Measurements from ENCODE around the gene KIF26B.

Gene KIF26B

GRCh38 chr1:245698116-245698515 lies 543.3 kb downstream of the KIF26B start:
- no peak overlapping the region for H3K4me3 ChIP-seq (ENCODE audit: low read depth, low read length)
- no peak for DNase-seq
- in situ Hi-C loops (cut with HindIII; ENCODE audit: low pct_ligation_motif_present, low sequenced_read_pairs), result no loop called here
- H3K27me3 ChIP-seq (replicated peaks), result no peaks in the 10 kb centered on the region
- H3K36me3 ChIP-seq (replicated peaks), result no peaks in the 10 kb centered on the region
- no peak overlapping the region for H3K27ac ChIP-seq
- TF ChIP-seq CTCF (IDR thresholded peaks at IDR 0.05; ENCODE audit: low read depth, low read length, missing control alignments), result no peak

- no peak for DNase-seq
- in situ Hi-C loops (cut with HindIII; ENCODE audit: low pct_ligation_motif_present, low sequenced_read_pairs), result no loop called here
- TF ChIP-seq CTCF (IDR thresholded peaks at IDR 0.05; ENCODE audit: low read depth, low read length, missing control alignments), result no peak
- Histone ChIP-seq H3K27me3 (replicated peaks) (no peaks in the 10 kb centered on the region), H3K36me3 (replicated peaks) (no peaks in the 10 kb centered on the region), H3K27ac (no peak overlapping the region), H3K4me3 (ENCODE audit: low read depth, low read length) (no peak overlapping the region)
Measured at GRCh38 chr1:245698860-245699259, 544.1 kb downstream of the KIF26B start.

- in situ Hi-C loops (cut with HindIII; ENCODE audit: low pct_ligation_motif_present, low sequenced_read_pairs), result no loop called here
- Histone ChIP-seq H3K4me3 (ENCODE audit: low read depth, low read length) (no peak overlapping the region), H3K36me3 (replicated peaks) (no peaks in the 10 kb centered on the region), H3K27ac (no peak overlapping the region), H3K27me3 (replicated peaks) (no peaks in the 10 kb centered on the region)
- TF ChIP-seq CTCF (IDR thresholded peaks at IDR 0.05; ENCODE audit: low read depth, low read length, missing control alignments), result no peak
- no peak for DNase-seq
Measured at GRCh38 chr1:245700631-245701030, 545.8 kb downstream of the KIF26B start.

- no peak for DNase-seq
- Histone ChIP-seq H3K27me3 (replicated peaks) (no peaks in the 10 kb centered on the region), H3K27ac (no peak overlapping the region), H3K4me3 (ENCODE audit: low read depth, low read length) (no peak overlapping the region), H3K36me3 (replicated peaks) (no peaks in the 10 kb centered on the region)
- no peak for TF ChIP-seq CTCF (IDR thresholded peaks at IDR 0.05; ENCODE audit: low read depth, low read length, missing control alignments)
- in situ Hi-C loops (cut with HindIII; ENCODE audit: low pct_ligation_motif_present, low sequenced_read_pairs), result no loop called here
Measured at GRCh38 chr1:245701631-245702030, 546.8 kb downstream of the KIF26B start.

GRCh38 chr1:245702346-245702745 lies 547.6 kb downstream of the KIF26B start:
- H3K4me3 ChIP-seq (ENCODE audit: low read depth, low read length), result no peak overlapping the region
- no peaks in the 10 kb centered on the region for H3K36me3 ChIP-seq (replicated peaks)
- H3K27ac ChIP-seq, result no peak overlapping the region
- in situ Hi-C loops (cut with HindIII; ENCODE audit: low pct_ligation_motif_present, low sequenced_read_pairs), result no loop called here
- no peak for DNase-seq
- TF ChIP-seq CTCF (IDR thresholded peaks at IDR 0.05; ENCODE audit: low read depth, low read length, missing control alignments), result no peak
- H3K27me3 ChIP-seq (replicated peaks), result no peaks in the 10 kb centered on the region

GRCh38 chr1:245704341-245704740 lies 549.6 kb downstream of the KIF26B start:
- Histone ChIP-seq H3K4me3 (ENCODE audit: low read depth, low read length) (no peak overlapping the region), H3K36me3 (replicated peaks) (no peaks in the 10 kb centered on the region), H3K27me3 (replicated peaks) (no peaks in the 10 kb centered on the region), H3K27ac (no peak overlapping the region)
- no peak for DNase-seq
- in situ Hi-C loops (cut with HindIII; ENCODE audit: low pct_ligation_motif_present, low sequenced_read_pairs), result no loop called here
- TF ChIP-seq CTCF (IDR thresholded peaks at IDR 0.05; ENCODE audit: low read depth, low read length, missing control alignments), result no peak

All from brain microvascular endothelial cell (primary cell).